ENCODE measurements around the gene STARD4.

DNA sequence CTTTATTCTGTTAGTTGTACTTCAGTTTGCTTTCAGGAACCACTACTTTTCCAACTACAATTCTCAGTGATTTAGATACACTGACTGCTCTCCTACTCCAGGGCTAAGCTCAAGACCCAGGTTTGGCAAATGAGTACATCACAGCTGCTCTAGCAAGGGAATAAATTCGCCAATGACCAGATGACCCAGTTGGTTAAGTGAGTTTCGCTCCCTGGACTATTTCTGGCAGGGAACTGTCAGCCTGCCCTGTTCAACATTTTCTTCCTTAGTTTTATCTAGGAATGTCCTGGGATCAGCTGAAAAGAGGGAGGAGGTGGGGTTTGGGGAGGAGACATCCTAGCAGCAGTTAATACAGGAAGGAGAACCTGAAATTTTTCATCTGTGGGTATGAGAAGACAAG is 6.4 kb upstream of the STARD4 start:
- no peak for TF ChIP-seq POLR2A (IDR thresholded peaks at IDR 0.05)
- TF ChIP-seq CTCF (IDR thresholded peaks at IDR 0.05 in 4 of 5, conservative IDR thresholded peaks at IDR 0.05 in 1 of 5): no peak

Data from gastrocnemius medialis (tissue), 4 donors.